H1 (cell line): ENCODE measurements around the gene FBXO28.

Source experiments
- NANOG ChIP-seq: IDR thresholded peaks from 2 replicates; pipeline ENCODE4 v1.6.1; 2011; ENCODE audit warnings: low read length, low read depth, mild to moderate bottlenecking, inconsistent platforms; ENCODE audit not compliant: insufficient read depth, poor library complexity, severe bottlenecking
- POLR2A ChIP-seq, 2 experiments: IDR thresholded peaks; 1 replicate in 1 of 2; 2 replicates in 1 of 2; pipeline ENCODE4 v1.6.1; 2011; ENCODE audit warnings: low read depth in 2 of 2, low read length in 2 of 2, mild to moderate bottlenecking in 2 of 2; ENCODE audit errors: control extremely low read depth in 1 of 2

- TF ChIP-seq POLR2A (IDR thresholded peaks at IDR 0.05; ENCODE audit: control extremely low read depth in 1 of 2, low read depth in 2 of 2, low read length in 2 of 2), result no peak
- TF ChIP-seq NANOG, result no peak
Measured at GRCh38 chr1:224067621-224068457, 46.1 kb upstream of the FBXO28 start.
